Measurements from ENCODE around the gene TRAPPC12. TPM values are rescaled to one million over a fixed set of nuclear protein-coding genes. Genes with fewer than 3 reads are reported as not detected.

TRAPPC12 gene
- total RNA-seq, 4 donors from 2014 or later = 125 to 157 (median 145) TPM

GRCh38 chr2:3466482-3466863, 87.0 kb downstream of the TRAPPC12 start:
- 88 to 91% methylated on average over 9 of the region's 9 CpGs for WGBS, 2 donors
- Histone ChIP-seq H3K27ac (peak overlapping the region; percentile 65 to 95 (median 82)), H3K9me3 (no peaks in the 10 kb centered on the region), H3K4me1 (peaks cover 6 to 67% (median 40%) of the 10 kb centered on the region in 4 donors), H3K27me3 (no peaks in the 10 kb centered on the region), H3K36me3 (peaks cover 0 to 63% (median 0%) of the 10 kb centered on the region in 3 donors), H3K4me3 (no peak overlapping the region)
- DNase-seq (ENCODE audit: low spot score in 2 of 2) = no peak
- TF ChIP-seq POLR2A (IDR thresholded peaks at IDR 0.05) = no peak
- TF ChIP-seq CTCF (IDR thresholded peaks at IDR 0.05) = no peak
- TF ChIP-seq EP300 (IDR thresholded peaks at IDR 0.05) = no peak

GRCh38 chr2:3466966-3467365, 87.5 kb downstream of the TRAPPC12 start:
- Histone ChIP-seq H3K27ac (peak overlapping the region in 2 of 4 donors; percentile 87 to 95), H3K9me3 (no peaks in the 10 kb centered on the region), H3K27me3 (no peaks in the 10 kb centered on the region), H3K4me3 (no peak overlapping the region), H3K36me3 (peaks cover 0 to 66% (median 0%) of the 10 kb centered on the region in 3 donors), H3K4me1 (peaks cover 6 to 67% (median 39%) of the 10 kb centered on the region in 4 donors)
- DNase-seq (ENCODE audit: low spot score in 2 of 2) = no peak
- no peak for TF ChIP-seq EP300 (IDR thresholded peaks at IDR 0.05)
- no peak for TF ChIP-seq POLR2A (IDR thresholded peaks at IDR 0.05)
- TF ChIP-seq CTCF (IDR thresholded peaks at IDR 0.05) = no peak
- 85 to 88% methylated on average over 14 of the region's 14 CpGs for WGBS, 2 donors

- no peaks in the 10 kb centered on the region for H3K27me3 ChIP-seq
- H3K36me3 ChIP-seq = peaks cover 0 to 73% (median 0%) of the 10 kb centered on the region in 3 donors
Observed at GRCh38 chr2:3467654-3468053, 88.2 kb downstream of the TRAPPC12 start.

GRCh38 chr2:3468296-3468988, 88.9 kb downstream of the TRAPPC12 start:
- H3K27me3 ChIP-seq = no peaks in the 10 kb centered on the region
- no peak for DNase-seq (ENCODE audit: low spot score in 2 of 2)
- H3K4me1 ChIP-seq = peaks cover 6 to 70% (median 37%) of the 10 kb centered on the region in 4 donors
- H3K9me3 ChIP-seq = no peaks in the 10 kb centered on the region
- 91 to 94% methylated on average over 31 of the region's 31 CpGs for WGBS, 2 donors
- H3K27ac ChIP-seq = peak overlapping the region; percentile 78 to 95 (median 83)
- H3K4me3 ChIP-seq = no peak overlapping the region
- H3K36me3 ChIP-seq = peaks cover 0 to 69% (median 0%) of the 10 kb centered on the region in 3 donors
- TF ChIP-seq EP300 (IDR thresholded peaks at IDR 0.05) (no peak), POLR2A (IDR thresholded peaks at IDR 0.05) (no peak), CTCF (IDR thresholded peaks at IDR 0.05) (no peak)

More at GRCh38 chr2:3467654-3468053, 88.2 kb downstream of the TRAPPC12 start:
- Histone ChIP-seq H3K9me3 (no peaks in the 10 kb centered on the region), H3K27ac (peak overlapping the region; percentile 78 to 95 (median 83)), H3K4me1 (peaks cover 6 to 67% (median 37%) of the 10 kb centered on the region in 4 donors), H3K4me3 (no peak overlapping the region)
- no peak for TF ChIP-seq POLR2A (IDR thresholded peaks at IDR 0.05)
- TF ChIP-seq CTCF (IDR thresholded peaks at IDR 0.05) = no peak
- no peak for TF ChIP-seq EP300 (IDR thresholded peaks at IDR 0.05)
- WGBS, 2 donors = 93% methylated on average over 12 to 15 of the region's 15 CpGs
- DNase-seq (ENCODE audit: low spot score in 2 of 2) = no peak

- no peak for DNase-seq (ENCODE audit: low spot score in 2 of 2)
- H3K27ac ChIP-seq = peak overlapping the region; percentile 78 to 95 (median 83)
- no peaks in the 10 kb centered on the region for H3K9me3 ChIP-seq
- peaks cover 6 to 70% (median 37%) of the 10 kb centered on the region in 4 donors for H3K4me1 ChIP-seq
- no peak overlapping the region for H3K4me3 ChIP-seq
- WGBS, 2 donors = 84 to 93% methylated on average over 7 of the region's 7 CpGs
- TF ChIP-seq POLR2A (IDR thresholded peaks at IDR 0.05) (no peak), CTCF (IDR thresholded peaks at IDR 0.05) (no peak), EP300 (IDR thresholded peaks at IDR 0.05) (no peak)
- no peaks in the 10 kb centered on the region for H3K27me3 ChIP-seq
- peaks cover 0 to 59% (median 0%) of the 10 kb centered on the region in 3 donors for H3K36me3 ChIP-seq
Observed at GRCh38 chr2:3469486-3469885, 90.0 kb downstream of the TRAPPC12 start.

Data from tibial nerve (tissue), 4 donors.